Effector memory CD4-positive, alpha-beta T cell (primary cell): ENCODE data around the gene MAP1S.
"Not testable (repeated sequence)": the region's sequence is repeated elsewhere in the genome, so short reads cannot be mapped to it uniquely, and the experiment has no call there.

Source experiments
- DNase-seq, 3 donors: peaks; one replicate each; pipeline ENCODE4 v3.0.0-alpha.2; 2020
- H3K27ac ChIP-seq: 2 replicates; pipeline ENCODE4 v1.7.0; 2013; ENCODE audit warnings: mild to moderate bottlenecking, low read length, moderate library complexity; ENCODE audit not compliant: insufficient read depth, poor library complexity, severe bottlenecking
- H3K27me3 ChIP-seq: replicated peaks from 2 replicates; pipeline ENCODE4 v1.7.0; 2013; ENCODE audit warnings: mild to moderate bottlenecking, low read length; ENCODE audit not compliant: insufficient read depth, control insufficient read depth, poor library complexity, severe bottlenecking
- H3K36me3 ChIP-seq: 2 replicates; pipeline ENCODE4 v1.7.0; 2013; ENCODE audit warnings: mild to moderate bottlenecking, low read length, moderate library complexity; ENCODE audit not compliant: control insufficient read depth, insufficient read depth
- H3K4me1 ChIP-seq: 2 replicates; pipeline ENCODE4 v1.7.0; 2013; ENCODE audit warnings: low read length, mild to moderate bottlenecking; ENCODE audit not compliant: control insufficient read depth, insufficient read depth, poor library complexity, severe bottlenecking
- H3K4me3 ChIP-seq: 2 replicates; pipeline ENCODE4 v1.7.0; 2013; ENCODE audit warnings: low read length, low read depth, mild to moderate bottlenecking; ENCODE audit not compliant: insufficient read depth, poor library complexity, severe bottlenecking
- H3K9me3 ChIP-seq: 2 replicates; pipeline ENCODE4 v1.7.0; 2013; ENCODE audit warnings: mild to moderate bottlenecking, low read length, moderate library complexity; ENCODE audit not compliant: control insufficient read depth

The MAP1S gene

GRCh38 chr19:17775991-17776803 lies 56.9 kb downstream of the MAP1S start:
- no peaks in the 10 kb centered on the region for H3K4me1 ChIP-seq
- no peak for DNase-seq
- H3K27me3 ChIP-seq: no peaks in the 10 kb centered on the region
- H3K27ac ChIP-seq: no peak overlapping the region
- no peaks in the 10 kb centered on the region for H3K9me3 ChIP-seq
- H3K4me3 ChIP-seq: no peak overlapping the region
- H3K36me3 ChIP-seq: peaks cover 44% of the 10 kb centered on the region

DNA sequence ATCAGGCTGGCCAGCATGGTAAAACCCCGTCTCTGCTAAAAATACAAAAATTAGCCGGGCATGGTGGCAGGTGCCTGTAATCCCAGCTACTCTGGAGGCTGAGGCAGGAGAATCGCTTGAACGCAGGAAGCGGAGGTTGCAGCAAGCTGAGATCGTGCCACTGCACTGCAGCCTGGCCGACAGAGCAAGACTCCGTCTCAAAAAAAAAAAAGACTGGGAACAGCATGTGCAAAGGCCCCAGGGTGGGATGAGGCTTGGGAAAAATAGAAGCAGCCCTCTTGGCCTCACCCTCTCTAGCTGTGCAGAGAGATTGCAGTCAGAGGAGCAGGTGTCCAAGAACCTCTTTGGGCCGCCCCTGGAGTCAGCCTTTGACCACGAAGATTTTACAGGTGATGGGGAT lies 58.6 kb downstream of the MAP1S start:
- not testable (repeated sequence) for H3K27ac ChIP-seq, H3K4me3 ChIP-seq, H3K27me3 ChIP-seq, DNase-seq, H3K9me3 ChIP-seq, H3K4me1 ChIP-seq
- H3K36me3 ChIP-seq: peaks cover 43% of the 10 kb centered on the region

DNA sequence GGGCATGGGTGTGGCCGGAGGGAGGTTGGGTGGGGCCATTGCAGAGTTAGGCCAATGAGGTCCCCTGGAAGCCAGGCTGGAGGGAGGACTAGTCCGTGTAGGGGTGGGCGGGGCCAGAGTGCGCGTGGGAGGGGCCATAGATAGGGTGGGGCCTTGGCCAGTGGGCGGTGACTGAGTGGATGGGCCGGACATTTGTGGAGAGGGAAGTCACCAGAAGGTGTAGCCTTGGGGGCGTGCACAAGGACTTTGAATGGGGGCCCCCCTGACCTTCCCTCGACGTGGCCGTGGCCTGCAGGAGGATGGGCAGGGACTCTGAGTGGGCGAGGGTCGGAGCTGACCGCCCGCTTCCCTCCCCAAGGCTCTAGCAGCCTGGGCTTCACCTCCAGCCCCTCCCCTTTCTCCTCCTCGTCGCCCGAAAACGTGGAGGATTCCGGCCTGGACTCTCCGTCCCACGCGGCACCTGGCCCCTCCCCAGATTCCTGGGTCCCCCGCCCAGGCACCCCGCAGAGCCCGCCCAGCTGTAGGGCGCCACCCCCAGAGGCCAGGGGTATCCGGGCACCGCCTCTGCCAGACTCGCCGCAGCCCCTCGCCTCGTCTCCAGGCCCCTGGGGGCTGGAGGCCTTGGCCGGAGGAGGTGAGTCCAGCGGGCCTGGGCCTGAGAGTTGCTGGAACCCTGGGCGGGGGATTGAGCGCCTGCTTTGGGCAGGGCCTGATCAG lies 59.1 kb downstream of the MAP1S start:
- Histone ChIP-seq H3K27me3 (no peaks in the 10 kb centered on the region), H3K27ac (peak overlapping the region; percentile 25), H3K4me3 (no peak overlapping the region), H3K36me3 (peaks cover 39% of the 10 kb centered on the region), H3K9me3 (no peaks in the 10 kb centered on the region), H3K4me1 (no peaks in the 10 kb centered on the region)
- no peak for DNase-seq

DNA sequence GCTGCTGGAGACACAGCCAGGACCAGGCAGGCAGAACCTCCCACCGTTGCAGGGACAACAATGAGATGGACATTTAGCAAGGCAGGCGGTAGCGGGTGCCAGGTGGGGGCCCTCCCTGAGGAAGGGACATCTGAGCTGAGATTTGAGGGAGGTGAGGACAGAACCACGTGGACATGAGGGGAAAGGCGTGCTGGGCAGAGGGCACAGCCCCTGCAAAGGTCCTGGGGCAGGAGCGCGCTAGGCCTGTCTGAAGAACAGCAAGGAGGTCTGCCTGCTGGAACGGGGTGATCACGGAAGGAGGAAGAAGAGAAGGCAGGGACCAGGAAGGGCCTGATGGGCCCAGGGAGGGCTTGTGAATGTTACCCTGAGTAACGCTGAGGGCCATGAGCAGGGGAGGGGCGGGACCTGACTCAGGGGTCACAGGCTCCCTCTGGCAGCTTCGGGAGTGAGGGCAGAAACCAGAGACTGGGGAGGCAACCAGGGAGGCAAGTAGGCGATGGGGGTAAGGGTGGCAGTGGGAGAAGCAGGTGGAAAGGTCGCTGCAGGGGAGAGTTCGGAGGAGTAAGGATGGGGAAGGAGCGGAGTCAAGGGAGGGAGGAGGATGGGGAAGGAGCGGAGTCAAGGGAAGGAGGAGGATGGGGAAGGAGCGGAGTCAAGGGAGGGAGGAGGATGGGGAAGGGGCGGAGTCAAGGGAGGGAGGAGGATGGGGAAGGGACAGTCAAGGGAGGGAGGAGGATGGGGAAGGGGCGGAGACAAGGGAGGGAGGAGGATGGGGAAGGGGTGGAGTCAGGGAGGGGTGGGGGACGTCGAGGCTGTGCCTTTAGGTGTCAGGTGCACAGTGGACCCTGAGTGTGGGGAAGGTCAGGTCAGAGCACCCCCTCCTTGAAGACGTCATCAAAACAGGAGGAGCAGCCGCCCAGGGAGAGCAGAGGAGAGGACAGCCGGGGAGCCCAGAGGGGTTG lies 60.0 kb downstream of the MAP1S start:
- H3K4me3 ChIP-seq: no peak overlapping the region
- peaks cover 43% of the 10 kb centered on the region for H3K36me3 ChIP-seq

DNA sequence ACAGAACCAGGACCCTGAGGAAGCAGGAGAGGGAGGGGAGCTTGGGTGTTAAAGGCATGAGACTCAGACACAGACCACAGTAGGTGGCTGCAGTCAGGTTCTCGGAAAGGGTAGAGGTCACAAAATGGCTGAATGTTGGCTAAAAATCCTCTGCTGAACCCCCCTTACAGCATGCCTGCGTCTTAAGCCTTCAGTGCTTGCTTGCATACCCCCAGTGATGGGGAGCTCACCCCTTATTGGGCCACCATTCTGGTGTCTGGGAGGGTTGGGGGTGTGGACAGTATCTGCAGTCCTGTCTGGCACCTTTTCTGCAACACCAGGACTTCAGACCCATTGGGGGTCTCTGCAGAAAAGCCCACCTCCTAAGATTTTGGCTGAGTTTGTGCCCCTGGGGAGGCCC lies 61.5 kb downstream of the MAP1S start:
- no peak overlapping the region for H3K27ac ChIP-seq
- H3K9me3 ChIP-seq: no peaks in the 10 kb centered on the region
- peaks cover 7% of the 10 kb centered on the region for H3K4me1 ChIP-seq
- H3K36me3 ChIP-seq: peaks cover 35% of the 10 kb centered on the region
- DNase-seq: no peak
- no peak overlapping the region for H3K4me3 ChIP-seq
- H3K27me3 ChIP-seq: no peaks in the 10 kb centered on the region

More for the DNA sequence above, 60.0 kb downstream of the MAP1S start:
- Histone ChIP-seq H3K27ac (peak overlapping the region; percentile 25), H3K27me3 (no peaks in the 10 kb centered on the region), H3K9me3 (no peaks in the 10 kb centered on the region), H3K4me1 (peaks cover 6% of the 10 kb centered on the region)
- DNase-seq: no peak

GRCh38 chr19:17783721-17784120 lies 64.4 kb downstream of the MAP1S start:
- not testable (repeated sequence) for H3K9me3 ChIP-seq, DNase-seq, H3K27ac ChIP-seq, H3K27me3 ChIP-seq, H3K4me1 ChIP-seq, H3K4me3 ChIP-seq
- H3K36me3 ChIP-seq: peaks cover 43% of the 10 kb centered on the region
